HCT116 (cell line): ENCODE results near the gene SRP9. TPM values are rescaled to one million over a fixed set of nuclear protein-coding genes. Genes with fewer than 3 reads are reported as not detected.

Source experiments
- ATAC-seq: fragments of 200-7000 bp; cut with Tn5 transposase; 2 replicates; pipeline ENCODE4 v1.9.1; 2020; ENCODE audit warnings: mild to moderate bottlenecking, moderate library complexity
- BruUV-seq: library from RNA; stranded (reverse); fragments of 400-500 nt; replicated peaks from 2 replicates; lab custom pipeline; 2021; lab: Mats Ljungman, UMichigan
- CTCF ChIA-PET: fragments of 300-600 bp; sonication (Branson Sonifier 250); formaldehyde crosslinking; loops from one replicate; lab custom pipeline; 2021; ENCODE audit warnings: antibody characterized with exemption; lab: Charles Lee
- POLR2A ChIA-PET: fragments of 300-600, 350-600 bp; sonication (Branson Sonifier 250); formaldehyde crosslinking; loops from one replicate; lab custom pipeline; 2021; ENCODE audit warnings: antibody characterized with exemption; lab: Charles Lee
- RAD21 ChIA-PET, 2 experiments: fragments of 300-600 bp; sonication (Branson Sonifier 250); formaldehyde crosslinking; loops; one replicate each; lab custom pipeline; 2023; ENCODE audit warnings: low total read pairs in 2 of 2; ENCODE audit not compliant: uncharacterized antibody in 2 of 2, unreplicated experiment in 2 of 2, low non-redundant PET in 1 of 2; lab: Charles Lee
- DNase-seq: peaks from one replicate; pipeline ENCODE4 v3.0.0-alpha.2; 2010; ENCODE audit warnings: low read depth, low spot score
- H2AFZ ChIP-seq: fragments of 200-600 bp; shearing (Covaris generic), sonication (generic); 2 replicates; pipeline ENCODE4 v1.6.1; 2017; ENCODE audit warnings: low read depth, mixed run types, mixed read lengths, antibody characterized with exemption, low read length; ENCODE audit not compliant: poor library complexity, severe bottlenecking
- H3K27ac ChIP-seq: 2 replicates; pipeline ENCODE4 v1.5.1; 2012; ENCODE audit warnings: low read depth, low read length
- H3K27me3 ChIP-seq: fragments of 200-600 bp; sonication (generic); 2 replicates; pipeline ENCODE4 v1.6.1; 2016; ENCODE audit warnings: mixed run types, low read length, mixed read lengths; ENCODE audit not compliant: insufficient read depth
- H3K36me3 ChIP-seq, 2 experiments: fragments of 200-500 bp in 1 of 2; fragments of 200-600 bp in 1 of 2; sonication (Bioruptor generic) in 1 of 2; sonication (generic) in 1 of 2; 2 replicates each; pipeline versions ENCODE4 v1.5.1 to v1.6.1; 2014 to 2016; ENCODE audit warnings: low read length in 2 of 2, inconsistent platforms in 1 of 2, mixed read lengths in 1 of 2, mixed run types in 1 of 2; ENCODE audit not compliant: insufficient read depth in 2 of 2, control insufficient read depth in 1 of 2
- H3K4me1 ChIP-seq, 2 experiments: fragments of 200-600 bp in 1 of 2; sonication (generic) in 1 of 2; 2 replicates each; pipeline versions ENCODE4 v1.5.1 to v1.6.1; 2012 to 2017; ENCODE audit warnings: low read length in 2 of 2, inconsistent platforms in 1 of 2, mild to moderate bottlenecking in 1 of 2, mixed read lengths in 1 of 2, mixed run types in 1 of 2, moderate library complexity in 1 of 2; ENCODE audit not compliant: insufficient read depth in 2 of 2, control insufficient read depth in 1 of 2
- H3K4me2 ChIP-seq: fragments of 200-600 bp; sonication (generic); 2 replicates; pipeline ENCODE4 v1.6.1; 2017; ENCODE audit warnings: mixed run types, low read length, mixed read lengths
- H3K4me3 ChIP-seq, 2 experiments: fragments of 200-600 bp in 1 of 2; sonication (generic) in 1 of 2; replicated peaks in 1 of 2; 2 replicates each; pipeline ENCODE4 v1.5.1; 2011 to 2016; ENCODE audit warnings: low read length in 2 of 2, control low read depth in 1 of 2, low read depth in 1 of 2, mild to moderate bottlenecking in 1 of 2, mixed read lengths in 1 of 2, mixed run types in 1 of 2
- H3K79me2 ChIP-seq: fragments of 200-600 bp; sonication (generic); 2 replicates; pipeline ENCODE4 v1.6.1; 2017; ENCODE audit warnings: mild to moderate bottlenecking, mixed run types, low read length, moderate library complexity, mixed read lengths; ENCODE audit not compliant: insufficient read depth
- H3K9ac ChIP-seq: fragments of 200-600 bp; sonication (generic); 2 replicates; pipeline ENCODE4 v1.6.1; 2016; ENCODE audit warnings: low read length, mixed read lengths
- H3K9me2 ChIP-seq: fragments of 200-600 bp; sonication (generic), shearing (Covaris generic); 2 replicates; pipeline ENCODE4 v1.6.1; 2017; ENCODE audit warnings: mixed run types, mild to moderate bottlenecking, moderate library complexity; ENCODE audit not compliant: insufficient read depth
- H3K9me3 ChIP-seq, 2 experiments: fragments of 200-500 bp in 1 of 2; fragments of 200-600 bp in 1 of 2; sonication (Bioruptor generic) in 1 of 2; sonication (generic) in 1 of 2; 2 replicates each; pipeline ENCODE4 v1.6.1; 2014 to 2017; ENCODE audit warnings: low read length in 2 of 2, mixed read lengths in 2 of 2, inconsistent platforms in 1 of 2, low read depth in 1 of 2, mild to moderate bottlenecking in 1 of 2, mixed run types in 1 of 2, moderate library complexity in 1 of 2; ENCODE audit not compliant: control insufficient read depth in 1 of 2, insufficient read depth in 1 of 2
- H4K20me1 ChIP-seq: fragments of 200-600 bp; sonication (generic), shearing (Covaris generic); 2 replicates; pipeline ENCODE4 v1.6.1; 2017; ENCODE audit warnings: mixed run types, mild to moderate bottlenecking, moderate library complexity; ENCODE audit not compliant: insufficient read depth
- CBX3 ChIP-seq: IDR thresholded peaks from 2 replicates; pipeline ENCODE4 v1.6.1; 2012; ENCODE audit warnings: low read depth
- CEBPB ChIP-seq: IDR thresholded peaks from 2 replicates; pipeline ENCODE4 v1.6.1; 2012; ENCODE audit warnings: low read depth
- CTCF ChIP-seq, 3 experiments: fragments of 200-600 bp in 1 of 3; sonication (generic) in 1 of 3; IDR thresholded peaks in 2 of 3; conservative IDR thresholded peaks in 1 of 3; 2 replicates each; pipeline ENCODE4 v1.5.1; 2012 to 2017; ENCODE audit warnings: low read depth in 2 of 3, low read length in 2 of 3, antibody characterized with exemption in 1 of 3, borderline replicate concordance in 1 of 3, control low read depth in 1 of 3, mild to moderate bottlenecking in 1 of 3, mixed read lengths in 1 of 3, mixed run types in 1 of 3, moderate library complexity in 1 of 3; ENCODE audit not compliant: insufficient read depth in 1 of 3
- EGR1 ChIP-seq: IDR thresholded peaks from 2 replicates; pipeline ENCODE4 v1.6.1; 2012; ENCODE audit warnings: low read depth
- ELF1 ChIP-seq: IDR thresholded peaks from 2 replicates; pipeline ENCODE4 v1.6.1; 2012; ENCODE audit warnings: low read depth, borderline replicate concordance
- EZH2 ChIP-seq: fragments of 200-600 bp; sonication (generic); IDR thresholded peaks from 2 replicates; pipeline ENCODE4 v1.6.1; 2017; ENCODE audit warnings: antibody characterized with exemption, mixed run types
- EZH2phosphoT487 ChIP-seq: fragments of 200-600 bp; IDR thresholded peaks from 2 replicates; pipeline ENCODE4 v1.6.1; 2018; ENCODE audit warnings: antibody characterized with exemption, borderline replicate concordance
- FOSL1 ChIP-seq: IDR thresholded peaks from 2 replicates; pipeline ENCODE4 v1.6.1; 2012; ENCODE audit warnings: low read depth
- POLR2A ChIP-seq: IDR thresholded peaks from 2 replicates; pipeline ENCODE4 v1.7.0; 2011; ENCODE audit warnings: borderline replicate concordance; ENCODE audit not compliant: insufficient read depth, insufficient read length; ENCODE audit errors: extremely low read depth
- POLR2AphosphoS5 ChIP-seq: IDR thresholded peaks from 2 replicates; pipeline ENCODE4 v1.6.1; 2011; ENCODE audit warnings: mild to moderate bottlenecking, low read depth, low read length, moderate library complexity
- RAD21 ChIP-seq: IDR thresholded peaks from 2 replicates; pipeline ENCODE4 v1.6.1; 2012; ENCODE audit warnings: low read depth, mild to moderate bottlenecking
- SIN3A ChIP-seq: IDR thresholded peaks from 2 replicates; pipeline ENCODE4 v1.6.1; 2012; ENCODE audit warnings: low read depth
- SP1 ChIP-seq: IDR thresholded peaks from 2 replicates; pipeline ENCODE4 v1.6.1; 2012; ENCODE audit warnings: low read depth
- SRF ChIP-seq: IDR thresholded peaks from 2 replicates; pipeline ENCODE4 v1.6.1; 2012; ENCODE audit warnings: low read depth
- TCF7L2 ChIP-seq: IDR thresholded peaks from 2 replicates; pipeline ENCODE4 v1.7.0; 2011; ENCODE audit warnings: borderline replicate concordance, inconsistent platforms; ENCODE audit not compliant: insufficient read depth, insufficient read length; ENCODE audit errors: extremely low read depth
- YY1 ChIP-seq: IDR thresholded peaks from 2 replicates; pipeline ENCODE4 v1.6.1; 2011; ENCODE audit warnings: low read length, low read depth, moderate library complexity, mild to moderate bottlenecking; ENCODE audit not compliant: insufficient replicate concordance; ENCODE audit errors: extremely low read depth
- intact Hi-C: fragments of 100-400 bp; cut with micrococcal nuclease; formaldehyde crosslinking; loops from 2 replicates; pipeline ENCODE4 v1.10.0; 2022
- total RNA-seq: library from RNA; stranded (reverse); gene quantifications from one replicate; pipeline ENCODE4 v1.2.1, GENCODE V29; 2021; ENCODE audit not compliant: unreplicated experiment

The SRP9 gene
- total RNA-seq, 1 experiment from 2014 or later: 220 TPM

DNA sequence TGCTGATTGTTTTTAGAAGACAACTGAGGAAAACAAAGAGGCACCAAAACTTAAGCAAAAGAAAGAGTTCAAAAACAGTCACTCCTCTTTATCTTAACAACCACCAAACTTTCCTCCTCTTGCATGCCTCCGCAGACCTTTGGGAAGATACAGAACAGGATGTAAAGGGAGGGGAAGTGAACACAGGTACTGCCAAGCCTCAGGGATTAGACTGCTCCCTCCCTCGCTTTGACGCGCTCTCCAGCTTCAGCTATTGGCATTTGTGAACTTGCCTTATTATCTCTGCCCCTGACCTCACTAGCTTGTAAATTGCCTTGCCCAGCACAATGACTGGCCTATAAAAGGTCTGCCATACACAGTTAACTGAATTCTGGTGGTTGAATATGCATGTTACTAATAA lies 4.8 kb upstream of the SRP9 start:
- intact Hi-C loops: loop anchor here (1.0 to 10.0 kb wide), 5 partner anchors 112 to 298 kb away; partner anchors contain the start of genes LEFTY1 and TMEM63A
- no peak for ATAC-seq
- H3K4me3 ChIP-seq: no peak overlapping the region

More for the DNA sequence above, 4.8 kb upstream of the SRP9 start:
- no peak for DNase-seq
- RAD21 ChIA-PET: interaction anchor here (0.7 to 0.9 kb wide), 2 partner anchors 291 to 298 kb away, joined by 3 to 4 read pairs; no protein-coding TSS in a partner anchor
- peak overlapping the region; percentile 78 for H2AFZ ChIP-seq
- H3K4me1 ChIP-seq: peaks cover 5 to 22% of the 10 kb centered on the region in 2 experiments; a peak in 1 of 4 replicates
- H4K20me1 ChIP-seq: no peaks in the 10 kb centered on the region
- H3K9ac ChIP-seq: no peak overlapping the region
- no peaks in the 10 kb centered on the region for H3K9me2 ChIP-seq
- no peak overlapping the region for H3K4me2 ChIP-seq
- H3K9me3 ChIP-seq: no peaks in the 10 kb centered on the region
- no peak for TF ChIP-seq SIN3A
- TF ChIP-seq POLR2A: no peak
- no peak for TF ChIP-seq TCF7L2
- no peak for TF ChIP-seq SRF
- TF ChIP-seq YY1: no peak
- TF ChIP-seq RAD21: no peak
- no peak for TF ChIP-seq CEBPB
- no peak for TF ChIP-seq EZH2phosphoT487
- no peak for TF ChIP-seq EZH2
- no peak for TF ChIP-seq SP1
- TF ChIP-seq EGR1: no peak
- no peak for TF ChIP-seq FOSL1
- no peak for TF ChIP-seq CBX3
- TF ChIP-seq ELF1: no peak
- no peak for TF ChIP-seq POLR2AphosphoS5
- TF ChIP-seq CTCF (IDR thresholded peaks at IDR 0.05 in 2 of 3, conservative IDR thresholded peaks at IDR 0.05 in 1 of 3; ENCODE audit: borderline replicate concordance in 1 of 3, insufficient read depth in 1 of 3, low read depth in 2 of 3, low read length in 2 of 3): no peak
- TF ChIP-seq, all 23 proteins: peak for 0
- H3K36me3 ChIP-seq: no peaks in the 10 kb centered on the region
- H3K79me2 ChIP-seq: peaks cover 3% of the 10 kb centered on the region
- no peak overlapping the region for H3K27ac ChIP-seq
- BruUV-seq: no TSS peak
- CTCF ChIA-PET: interaction anchor here (1.0 to 3.6 kb wide), 16 partner anchors 37 to 331 kb away, joined by 3 to 25 read pairs (median 4); partner anchors contain the start of genes EPHX1 and PYCR2
- POLR2A ChIA-PET: interaction anchor here (0.6 to 1.3 kb wide), 2 partner anchors 9 to 112 kb away, joined by 3 read pairs; no protein-coding TSS in a partner anchor
- H3K27me3 ChIP-seq: no peaks in the 10 kb centered on the region
